ENCODE measurements around the gene LRIG1. TPM values are rescaled to one million over a fixed set of nuclear protein-coding genes. Genes with fewer than 3 reads are reported as not detected.

Gene LRIG1
- total RNA-seq, 1 experiment from 2014 or later: 14.7 TPM

DNA sequence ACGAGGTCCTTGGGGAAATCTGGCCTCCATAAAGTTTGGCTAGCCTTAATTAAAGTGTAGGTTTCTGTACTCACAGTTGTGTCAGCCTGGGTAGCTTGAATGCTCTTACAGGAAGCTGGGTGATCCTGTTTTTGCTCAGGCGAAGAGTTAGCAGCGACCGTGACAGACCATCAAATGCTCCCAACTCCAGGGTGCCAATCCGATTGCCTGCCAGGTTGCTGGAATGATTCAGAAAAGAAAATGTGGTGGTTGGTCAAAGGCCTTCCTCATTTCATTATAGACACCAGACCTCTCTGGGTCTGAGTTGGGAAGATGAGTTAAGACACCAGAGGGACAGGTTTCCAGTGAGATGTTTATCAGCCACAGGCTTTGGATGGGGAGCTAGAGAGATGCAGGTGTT is 86.0 kb downstream of the LRIG1 start:
- no peak for DNase-seq
- CTCF ChIA-PET: no interaction called here
- no TSS peak for BruUV-seq (replicated peaks)
- Mint-ChIP-seq H3K4me3 (ENCODE audit: low read depth, unreplicated experiment) (no peak overlapping the region), H3K9me3 (ENCODE audit: low read depth, unreplicated experiment) (no peaks in the 10 kb centered on the region), H3K36me3 (ENCODE audit: insufficient read depth, unreplicated experiment) (no peaks in the 10 kb centered on the region), H3K27me3 (ENCODE audit: unreplicated experiment) (no peaks in the 10 kb centered on the region), H3K27ac (ENCODE audit: unreplicated experiment) (no peak overlapping the region), H3K4me1 (ENCODE audit: low read depth, unreplicated experiment) (no peaks in the 10 kb centered on the region)
- intact Hi-C loops (cut with micrococcal nuclease; ENCODE audit: unreplicated experiment): no loop called here
- TF ChIP-seq, protein P1, sequence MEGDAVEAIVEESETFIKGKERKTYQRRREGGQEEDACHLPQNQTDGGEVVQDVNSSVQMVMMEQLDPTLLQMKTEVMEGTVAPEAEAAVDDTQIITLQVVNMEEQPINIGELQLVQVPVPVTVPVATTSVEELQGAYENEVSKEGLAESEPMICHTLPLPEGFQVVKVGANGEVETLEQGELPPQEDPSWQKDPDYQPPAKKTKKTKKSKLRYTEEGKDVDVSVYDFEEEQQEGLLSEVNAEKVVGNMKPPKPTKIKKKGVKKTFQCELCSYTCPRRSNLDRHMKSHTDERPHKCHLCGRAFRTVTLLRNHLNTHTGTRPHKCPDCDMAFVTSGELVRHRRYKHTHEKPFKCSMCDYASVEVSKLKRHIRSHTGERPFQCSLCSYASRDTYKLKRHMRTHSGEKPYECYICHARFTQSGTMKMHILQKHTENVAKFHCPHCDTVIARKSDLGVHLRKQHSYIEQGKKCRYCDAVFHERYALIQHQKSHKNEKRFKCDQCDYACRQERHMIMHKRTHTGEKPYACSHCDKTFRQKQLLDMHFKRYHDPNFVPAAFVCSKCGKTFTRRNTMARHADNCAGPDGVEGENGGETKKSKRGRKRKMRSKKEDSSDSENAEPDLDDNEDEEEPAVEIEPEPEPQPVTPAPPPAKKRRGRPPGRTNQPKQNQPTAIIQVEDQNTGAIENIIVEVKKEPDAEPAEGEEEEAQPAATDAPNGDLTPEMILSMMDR (IDR thresholded peaks at IDR 0.05; ENCODE audit: unreplicated experiment): no peak

DNA sequence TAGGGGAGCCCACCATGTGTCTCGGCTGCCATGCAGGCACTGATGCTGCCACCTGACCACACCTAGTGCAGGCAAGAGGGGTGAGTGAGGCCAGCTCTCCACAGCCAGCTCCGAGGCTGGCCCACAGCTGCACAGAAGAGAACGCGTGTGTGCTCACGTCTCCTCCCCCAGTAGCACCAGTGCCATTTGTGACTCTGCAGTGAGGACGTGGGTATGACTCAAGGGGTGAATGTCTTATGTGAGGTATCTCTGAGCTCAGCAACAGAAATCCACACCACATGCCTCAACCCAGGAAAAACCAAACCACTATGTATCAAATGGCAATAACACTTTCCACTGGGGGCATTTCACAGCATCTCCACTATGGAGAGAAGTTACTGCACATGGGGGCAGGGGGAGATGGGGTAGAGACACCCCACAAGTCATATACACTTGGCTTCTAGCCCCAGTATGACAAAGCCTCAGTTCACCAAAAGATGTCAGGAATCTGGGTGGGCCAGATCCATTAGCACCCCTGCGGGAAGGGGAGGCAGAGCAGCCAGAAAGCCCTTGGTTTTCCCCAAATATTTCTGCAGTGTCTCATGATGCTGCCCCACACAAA is 87.6 kb downstream of the LRIG1 start:
- DNase-seq: no peak
- TF ChIP-seq, protein P1 (IDR thresholded peaks at IDR 0.05; ENCODE audit: unreplicated experiment): no peak
- H3K27ac Mint-ChIP-seq (ENCODE audit: unreplicated experiment): no peak overlapping the region
- no TSS peak for BruUV-seq (replicated peaks)
- no peaks in the 10 kb centered on the region for H3K27me3 Mint-ChIP-seq (ENCODE audit: unreplicated experiment)
- no peak overlapping the region for H3K4me3 Mint-ChIP-seq (ENCODE audit: low read depth, unreplicated experiment)
- H3K36me3 Mint-ChIP-seq (ENCODE audit: insufficient read depth, unreplicated experiment): no peaks in the 10 kb centered on the region
- CTCF ChIA-PET: no interaction called here
- H3K9me3 Mint-ChIP-seq (ENCODE audit: low read depth, unreplicated experiment): no peaks in the 10 kb centered on the region
- intact Hi-C loops (cut with micrococcal nuclease; ENCODE audit: unreplicated experiment): no loop called here
- H3K4me1 Mint-ChIP-seq (ENCODE audit: low read depth, unreplicated experiment): no peaks in the 10 kb centered on the region

DNA sequence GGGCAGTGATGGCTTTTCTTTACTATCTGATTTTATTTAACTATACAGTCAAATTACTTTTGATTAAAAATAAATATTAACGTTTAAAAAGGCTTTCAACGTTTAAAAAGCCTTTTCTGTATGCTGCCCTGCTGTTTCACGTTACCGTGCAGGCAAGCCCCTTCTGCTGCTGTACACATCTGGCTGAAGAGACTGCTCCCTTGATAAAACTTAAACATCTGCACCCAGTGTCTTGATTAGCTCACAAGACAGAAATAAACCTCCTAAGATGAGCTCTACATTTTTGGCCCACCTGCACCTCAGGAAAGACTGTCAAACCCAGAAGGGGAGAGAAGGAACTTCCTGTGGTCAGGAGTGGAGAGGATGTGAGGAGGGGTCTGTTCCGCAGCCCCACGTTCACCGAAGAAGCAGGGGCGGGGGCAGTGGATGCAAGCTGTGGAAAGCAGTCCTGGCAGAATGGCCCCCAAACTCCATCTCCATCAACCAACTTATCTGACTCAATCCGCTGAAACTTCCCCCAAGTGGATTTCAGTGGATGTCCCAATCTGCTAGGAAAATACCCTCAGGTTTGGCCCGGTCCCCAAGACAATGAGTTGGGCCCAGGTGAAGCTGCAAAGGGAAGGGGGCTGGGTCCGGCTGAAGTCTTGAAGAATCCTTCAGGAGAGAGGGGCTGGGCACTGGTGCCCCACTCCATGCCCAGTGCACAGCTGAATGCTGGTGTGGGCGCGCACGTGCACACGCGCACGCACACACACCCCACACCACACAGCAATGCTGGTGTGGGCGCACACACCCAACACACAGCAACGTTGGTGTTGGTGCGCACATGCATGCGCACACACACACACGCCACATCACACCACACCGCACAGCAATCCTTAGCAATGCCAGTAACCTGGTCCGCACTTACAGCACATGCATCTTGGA is 88.6 kb downstream of the LRIG1 start:
- Mint-ChIP-seq H3K4me3 (ENCODE audit: low read depth, unreplicated experiment) (no peak overlapping the region), H3K36me3 (ENCODE audit: insufficient read depth, unreplicated experiment) (no peaks in the 10 kb centered on the region), H3K9me3 (ENCODE audit: low read depth, unreplicated experiment) (no peaks in the 10 kb centered on the region), H3K4me1 (ENCODE audit: low read depth, unreplicated experiment) (no peaks in the 10 kb centered on the region), H3K27me3 (ENCODE audit: unreplicated experiment) (no peaks in the 10 kb centered on the region), H3K27ac (ENCODE audit: unreplicated experiment) (no peak overlapping the region)
- BruUV-seq (replicated peaks): no TSS peak
- TF ChIP-seq, protein P1 (IDR thresholded peaks at IDR 0.05; ENCODE audit: unreplicated experiment): no peak
- no peak for DNase-seq
- intact Hi-C loops (cut with micrococcal nuclease; ENCODE audit: unreplicated experiment): no loop called here
- CTCF ChIA-PET: no interaction called here

DNA sequence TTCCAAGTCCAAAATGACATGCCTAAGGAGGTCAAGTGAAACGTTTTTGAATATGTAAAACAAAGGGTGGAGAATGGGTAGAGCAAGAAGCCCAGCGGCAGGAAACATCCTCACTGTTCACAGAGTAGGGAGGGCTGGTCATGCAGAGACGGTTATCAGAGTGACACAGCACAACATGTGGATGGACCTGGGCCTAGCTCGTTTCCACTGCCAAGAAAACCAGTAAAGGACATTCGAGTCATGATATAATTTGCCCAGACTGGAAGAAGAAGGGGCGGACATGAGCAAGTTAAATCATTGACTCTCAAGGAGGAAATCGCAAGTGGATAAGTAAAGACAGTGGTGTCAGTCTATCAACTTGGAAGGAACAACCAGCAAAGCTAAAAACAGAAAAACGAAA is 89.3 kb downstream of the LRIG1 start:
- H3K9me3 Mint-ChIP-seq (ENCODE audit: low read depth, unreplicated experiment): no peaks in the 10 kb centered on the region
- DNase-seq: no peak
- H3K27me3 Mint-ChIP-seq (ENCODE audit: unreplicated experiment): no peaks in the 10 kb centered on the region
- intact Hi-C loops (cut with micrococcal nuclease; ENCODE audit: unreplicated experiment): no loop called here
- H3K4me3 Mint-ChIP-seq (ENCODE audit: low read depth, unreplicated experiment): no peak overlapping the region
- CTCF ChIA-PET: no interaction called here
- BruUV-seq (replicated peaks): no TSS peak
- H3K4me1 Mint-ChIP-seq (ENCODE audit: low read depth, unreplicated experiment): no peaks in the 10 kb centered on the region
- no peaks in the 10 kb centered on the region for H3K36me3 Mint-ChIP-seq (ENCODE audit: insufficient read depth, unreplicated experiment)
- H3K27ac Mint-ChIP-seq (ENCODE audit: unreplicated experiment): no peak overlapping the region
- TF ChIP-seq, protein P1 (IDR thresholded peaks at IDR 0.05; ENCODE audit: unreplicated experiment): no peak

All from Calu3 (cell line).